Bronchial epithelial cell (primary cell): ENCODE data around the gene MT1B. TPM values are rescaled to one million over a fixed set of nuclear protein-coding genes. Genes with fewer than 3 reads are reported as not detected.
A peak's percentile ranks its signal among the peaks of the same experiment; 100 is the strongest.
"Not testable (repeated sequence)": the region's sequence is repeated elsewhere in the genome, so short reads cannot be mapped to it uniquely, and the experiment has no call there.

Experiments
- DNase-seq: peaks from one replicate; pipeline ENCODE4 v3.0.0-alpha.2; 2010; ENCODE audit warnings: low read depth
- FAIRE-seq: peaks from 2 replicates; lab custom pipeline; 2011; peaks lifted over from hg19 to GRCh38; lab: Jason Lieb, UNC
- H3K27me3 ChIP-seq: 2 replicates; pipeline ENCODE4 v1.5.1; 2011; ENCODE audit warnings: low read length; ENCODE audit not compliant: control insufficient read depth, insufficient read depth
- H3K36me3 ChIP-seq: 2 replicates; pipeline ENCODE4 v1.5.1; 2011; ENCODE audit warnings: low read length; ENCODE audit not compliant: control insufficient read depth, insufficient read depth
- H3K4me3 ChIP-seq: 2 replicates; pipeline ENCODE4 v1.5.1; 2011; ENCODE audit warnings: mild to moderate bottlenecking, low read depth, low read length, control low read depth
- total RNA-seq: library from RNA; depleted of rRNA; stranded (reverse); fragments of >200 nt; gene quantifications from 2 replicates; pipeline ENCODE4 v1.2.1, GENCODE V29; 2014
- TF ChIP-seq, protein P1 (sequence below): IDR thresholded peaks from 2 replicates; pipeline ENCODE4 v1.5.1; 2011; ENCODE audit warnings: mild to moderate bottlenecking, moderate library complexity, low read length, control low read depth, inconsistent platforms; ENCODE audit not compliant: insufficient read depth, severe bottlenecking

MT1B gene
- total RNA-seq, 1 donor from 2014 or later: not detected

- FAIRE-seq (no peak), DNase-seq (no peak)
- Histone ChIP-seq H3K4me3 (no peak overlapping the region), H3K36me3 (no peaks in the 10 kb centered on the region), H3K27me3 (peaks cover 25% of the 10 kb centered on the region)
- TF ChIP-seq, protein P1, sequence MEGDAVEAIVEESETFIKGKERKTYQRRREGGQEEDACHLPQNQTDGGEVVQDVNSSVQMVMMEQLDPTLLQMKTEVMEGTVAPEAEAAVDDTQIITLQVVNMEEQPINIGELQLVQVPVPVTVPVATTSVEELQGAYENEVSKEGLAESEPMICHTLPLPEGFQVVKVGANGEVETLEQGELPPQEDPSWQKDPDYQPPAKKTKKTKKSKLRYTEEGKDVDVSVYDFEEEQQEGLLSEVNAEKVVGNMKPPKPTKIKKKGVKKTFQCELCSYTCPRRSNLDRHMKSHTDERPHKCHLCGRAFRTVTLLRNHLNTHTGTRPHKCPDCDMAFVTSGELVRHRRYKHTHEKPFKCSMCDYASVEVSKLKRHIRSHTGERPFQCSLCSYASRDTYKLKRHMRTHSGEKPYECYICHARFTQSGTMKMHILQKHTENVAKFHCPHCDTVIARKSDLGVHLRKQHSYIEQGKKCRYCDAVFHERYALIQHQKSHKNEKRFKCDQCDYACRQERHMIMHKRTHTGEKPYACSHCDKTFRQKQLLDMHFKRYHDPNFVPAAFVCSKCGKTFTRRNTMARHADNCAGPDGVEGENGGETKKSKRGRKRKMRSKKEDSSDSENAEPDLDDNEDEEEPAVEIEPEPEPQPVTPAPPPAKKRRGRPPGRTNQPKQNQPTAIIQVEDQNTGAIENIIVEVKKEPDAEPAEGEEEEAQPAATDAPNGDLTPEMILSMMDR: no peak
Observed at GRCh38 chr16:56669840-56670619, 18.3 kb downstream of the MT1B start.

DNA sequence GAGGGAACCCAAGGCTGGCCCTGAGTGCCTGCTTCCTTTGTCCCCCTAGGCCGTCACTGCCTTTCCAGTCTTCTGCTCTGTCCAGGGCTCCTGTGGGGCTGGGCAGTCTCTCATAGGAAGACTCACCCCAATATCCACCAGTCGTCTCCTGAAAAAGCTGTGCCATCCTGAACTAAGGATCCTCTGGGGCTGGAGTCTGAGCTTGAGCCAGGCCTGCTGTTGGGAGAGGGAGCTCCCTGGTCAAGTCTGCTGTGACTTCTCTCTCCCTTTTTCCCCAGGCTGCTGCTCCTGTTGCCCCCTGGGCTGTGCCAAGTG is 18.9 kb downstream of the MT1B start:
- DNase-seq (no peak), FAIRE-seq (no peak)
- H3K27me3 ChIP-seq: peaks cover 25% of the 10 kb centered on the region
- no peaks in the 10 kb centered on the region for H3K36me3 ChIP-seq
- TF ChIP-seq, protein P1: no peak
- no peak overlapping the region for H3K4me3 ChIP-seq

DNA sequence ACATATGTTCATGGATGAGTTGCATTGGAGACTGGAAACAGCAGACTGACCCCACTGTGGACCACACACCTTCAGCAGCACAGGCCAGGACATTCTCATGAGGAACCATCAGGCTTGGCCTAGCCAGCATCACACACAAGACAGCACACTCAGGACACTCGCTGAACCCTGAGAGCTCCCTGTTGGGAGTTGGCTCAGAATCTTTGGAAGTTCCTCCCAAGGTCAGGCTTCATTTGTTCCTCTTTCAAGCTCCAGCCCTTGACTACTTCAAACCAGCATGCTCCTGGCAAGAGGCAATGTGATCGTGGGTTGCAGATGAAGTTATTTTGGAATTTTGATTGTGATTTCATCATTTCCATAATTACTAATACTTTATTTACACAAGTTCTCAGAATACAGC is 20.0 kb downstream of the MT1B start:
- FAIRE-seq (peak; percentile 88), DNase-seq (peak; percentile 46)
- not testable (repeated sequence) for H3K36me3 ChIP-seq, H3K4me3 ChIP-seq
- H3K27me3 ChIP-seq: peaks cover 25% of the 10 kb centered on the region

DNA sequence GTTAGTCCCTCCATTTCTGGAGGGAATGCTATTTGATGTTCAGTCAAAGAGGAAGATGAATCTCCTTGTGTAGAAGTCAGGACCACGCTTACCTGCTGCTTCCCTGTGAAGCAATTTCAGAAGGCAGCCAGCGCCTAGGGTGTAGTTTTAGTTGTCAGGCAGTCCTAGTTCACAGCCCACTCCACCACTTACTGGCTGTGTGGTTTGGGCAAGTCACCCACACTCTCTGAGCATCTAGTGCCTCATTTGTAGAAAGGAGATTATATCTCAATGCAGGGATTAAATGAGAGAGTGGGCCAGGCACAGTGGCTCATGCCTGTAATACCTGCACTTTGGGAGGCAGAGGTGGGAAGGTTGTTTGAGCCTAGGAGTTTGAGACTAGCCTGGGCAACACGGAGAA is 20.5 kb downstream of the MT1B start:
- not testable (repeated sequence) for H3K36me3 ChIP-seq, FAIRE-seq, DNase-seq, H3K4me3 ChIP-seq
- H3K27me3 ChIP-seq: peaks cover 21% of the 10 kb centered on the region

DNA sequence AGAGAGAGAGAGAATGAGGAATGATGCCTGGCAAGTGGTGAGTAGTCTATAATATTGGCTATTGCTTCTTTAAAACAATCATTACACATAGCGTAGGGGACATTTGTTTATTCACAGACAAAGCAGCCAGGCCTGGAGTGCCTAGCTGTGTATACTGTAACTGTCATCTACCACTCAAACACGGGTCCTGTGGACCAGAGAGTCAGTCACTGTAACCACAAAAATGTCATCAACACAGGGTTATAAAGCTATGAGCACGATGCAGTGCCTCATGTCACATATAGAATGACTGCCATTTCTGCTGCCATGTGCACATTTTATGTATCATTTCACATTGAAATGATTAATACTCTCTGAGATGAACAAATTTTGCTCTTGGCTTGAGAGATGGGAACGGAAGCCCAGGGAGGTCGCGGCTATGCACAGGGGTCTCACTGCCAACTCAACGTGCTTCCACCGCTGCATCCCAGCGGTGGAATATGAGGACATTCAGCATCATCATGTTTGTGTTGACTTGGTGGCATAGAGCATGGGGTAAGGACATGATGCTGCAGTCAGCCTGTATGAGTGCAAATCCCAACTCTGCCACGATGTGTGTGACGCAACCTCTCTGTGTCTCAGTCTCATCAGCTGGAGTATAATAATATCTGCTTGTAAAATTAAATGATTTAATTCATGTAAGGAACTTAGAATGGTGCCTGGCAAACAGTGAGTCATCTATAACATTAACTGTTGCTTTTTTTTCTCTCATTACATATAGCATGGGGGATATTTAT is 21.3 kb downstream of the MT1B start:
- FAIRE-seq: no peak
- Histone ChIP-seq H3K27me3 (peaks cover 19% of the 10 kb centered on the region), H3K36me3 (no peaks in the 10 kb centered on the region), H3K4me3 (no peak overlapping the region)
- TF ChIP-seq, protein P1: no peak
- peak; percentile 27 for DNase-seq

- FAIRE-seq (no peak), DNase-seq (peak; percentile 35)
- Histone ChIP-seq H3K36me3 (no peaks in the 10 kb centered on the region), H3K4me3 (no peak overlapping the region), H3K27me3 (peaks cover 11% of the 10 kb centered on the region)
- TF ChIP-seq, protein P1: peak; percentile 75
Observed at GRCh38 chr16:56673921-56674320, 22.2 kb downstream of the MT1B start.

DNA sequence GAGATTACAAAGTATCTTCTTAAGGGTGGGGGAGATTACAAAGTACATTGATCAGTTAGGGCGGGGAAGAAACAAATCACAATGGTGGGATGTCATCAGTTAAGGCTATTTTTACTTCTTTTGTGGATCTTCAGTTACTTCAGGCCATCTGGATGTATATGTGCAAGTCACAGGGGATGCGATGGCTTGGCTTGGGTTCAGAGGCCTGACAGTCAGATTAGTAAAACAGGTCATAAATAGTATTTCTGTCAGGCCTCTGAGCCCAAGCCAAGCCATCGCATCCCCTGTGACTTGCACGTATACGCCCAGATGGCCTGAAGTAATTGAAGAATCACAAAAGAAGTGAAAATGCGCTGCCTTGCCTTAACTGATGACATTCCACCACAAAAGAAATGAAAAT is 22.9 kb downstream of the MT1B start:
- H3K4me3 ChIP-seq, H3K36me3 ChIP-seq, DNase-seq, FAIRE-seq, H3K27me3 ChIP-seq: not testable (repeated sequence)
